Neural cell (in vitro differentiated cells): ENCODE measurements around the gene INS. TPM values are rescaled to one million over a fixed set of nuclear protein-coding genes. Genes with fewer than 3 reads are reported as not detected.

Experiments used
- H2AFZ ChIP-seq: fragments of 200-600, 300-800 bp; sonication (generic), shearing (Covaris generic); 2 replicates; pipeline ENCODE4 v1.6.0; 2014; ENCODE audit warnings: low read depth, mild to moderate bottlenecking, antibody characterized with exemption, low read length, moderate library complexity
- H3F3A ChIP-seq: fragments of 200-600 bp; shearing (Covaris generic); 2 replicates; pipeline ENCODE4 v1.6.1; 2016; ENCODE audit warnings: mild to moderate bottlenecking, moderate library complexity, mixed read lengths, antibody characterized with exemption, low read length; ENCODE audit not compliant: insufficient read depth, poor library complexity, severe bottlenecking
- H3K27ac ChIP-seq: fragments of 200-600, 300-800 bp; sonication (generic), shearing (Covaris generic); 2 replicates; pipeline ENCODE4 v1.5.1; 2014; ENCODE audit warnings: mild to moderate bottlenecking, low read length, moderate library complexity
- H3K27me3 ChIP-seq: fragments of 300-800, 200-600 bp; sonication (generic), shearing (Covaris generic); 2 replicates; pipeline ENCODE4 v1.6.0; 2014; ENCODE audit warnings: mild to moderate bottlenecking, low read depth, low read length, moderate library complexity; ENCODE audit not compliant: insufficient read depth
- H3K36me3 ChIP-seq: fragments of 300-800, 200-600 bp; sonication (generic), shearing (Covaris generic); 2 replicates; pipeline ENCODE4 v1.5.1; 2014; ENCODE audit warnings: mild to moderate bottlenecking, antibody characterized with exemption, low read length, moderate library complexity; ENCODE audit not compliant: insufficient read depth
- H3K4me2 ChIP-seq: fragments of 300-800, 200-600 bp; sonication (generic), shearing (Covaris generic); 2 replicates; pipeline ENCODE4 v1.6.0; 2014; ENCODE audit warnings: mild to moderate bottlenecking, low read length
- H3K4me3 ChIP-seq: fragments of 300-800, 200-600 bp; sonication (generic), shearing (Covaris generic); 2 replicates; pipeline ENCODE4 v1.5.1; 2014; ENCODE audit warnings: mild to moderate bottlenecking, low read length, moderate library complexity
- H3K79me2 ChIP-seq: fragments of 200-600 bp; shearing (Covaris generic); replicated peaks from 2 replicates; pipeline ENCODE4 v1.6.0; 2014; ENCODE audit warnings: mild to moderate bottlenecking, low read length, moderate library complexity; ENCODE audit not compliant: insufficient read depth
- H3K9ac ChIP-seq: fragments of 300-800, 200-600 bp; sonication (generic), shearing (Covaris generic); 2 replicates; pipeline ENCODE4 v1.6.1; 2016; ENCODE audit warnings: mild to moderate bottlenecking, low read length, mixed read lengths
- H3K9me2 ChIP-seq: fragments of 200-600 bp; shearing (Covaris generic); 2 replicates; pipeline ENCODE4 v1.6.1; 2016; ENCODE audit warnings: mild to moderate bottlenecking, low read length, mixed read lengths; ENCODE audit not compliant: insufficient read depth
- H3K9me3 ChIP-seq: fragments of 200-600, 300-800 bp; sonication (generic), shearing (Covaris generic); 2 replicates; pipeline ENCODE4 v1.6.1; 2016; ENCODE audit warnings: mild to moderate bottlenecking, mixed run types, low read length, moderate library complexity, mixed read lengths
- H4K20me1 ChIP-seq: fragments of 200-600 bp; shearing (Covaris generic); 2 replicates; pipeline ENCODE4 v1.6.1; 2016; ENCODE audit warnings: mild to moderate bottlenecking, mixed run types; ENCODE audit not compliant: insufficient read depth
- CTCF ChIP-seq: fragments of 450-650 bp; IDR thresholded peaks from 2 replicates; pipeline ENCODE4 v1.5.1; 2014; ENCODE audit warnings: antibody characterized with exemption, mild to moderate bottlenecking, moderate library complexity; ENCODE audit not compliant: poor library complexity, severe bottlenecking
- EP300 ChIP-seq: fragments of 450-650 bp; conservative IDR thresholded peaks from 2 replicates; pipeline ENCODE4 v1.6.1; 2014; ENCODE audit warnings: antibody characterized with exemption, mild to moderate bottlenecking, moderate library complexity; ENCODE audit not compliant: poor library complexity, severe bottlenecking
- EZH2 ChIP-seq: fragments of 200-600, 300-800 bp; shearing (Covaris generic), sonication (generic); IDR thresholded peaks from 2 replicates; pipeline ENCODE4 v1.6.1; 2014; ENCODE audit warnings: antibody characterized with exemption, low read length, borderline replicate concordance, mild to moderate bottlenecking; ENCODE audit not compliant: insufficient read depth, poor library complexity, severe bottlenecking
- MXI1 ChIP-seq: fragments of 450-650 bp; conservative IDR thresholded peaks from 2 replicates; pipeline ENCODE4 v1.6.1; 2014; ENCODE audit warnings: antibody characterized with exemption, mild to moderate bottlenecking; ENCODE audit not compliant: poor library complexity, severe bottlenecking
- POLR2AphosphoS5 ChIP-seq: IDR thresholded peaks from 2 replicates; pipeline ENCODE4 v1.6.1; 2012
- RAD21 ChIP-seq: fragments of 450-650 bp; conservative IDR thresholded peaks from 2 replicates; pipeline ENCODE4 v1.6.1; 2014; ENCODE audit warnings: antibody characterized with exemption, mild to moderate bottlenecking, moderate library complexity
- REST ChIP-seq: IDR thresholded peaks from 2 replicates; pipeline ENCODE4 v1.6.1; 2012; ENCODE audit warnings: borderline replicate concordance
- SMC3 ChIP-seq: fragments of 450-650 bp; conservative IDR thresholded peaks from 2 replicates; pipeline ENCODE4 v1.6.1; 2014; ENCODE audit warnings: antibody characterized with exemption, mild to moderate bottlenecking, moderate library complexity; ENCODE audit not compliant: poor library complexity
- TAF1 ChIP-seq: IDR thresholded peaks from 2 replicates; pipeline ENCODE4 v1.6.1; 2012; ENCODE audit warnings: low read depth
- polyA plus RNA-seq: library from polyadenylated mRNA; depleted of rRNA; stranded (reverse); fragments of >200 nt; gene quantifications from 2 replicates; pipeline ENCODE4 v1.2.3, GENCODE V29; 2014

INS gene
- polyA plus RNA-seq, 1 donor from 2014 or later = not detected

DNA sequence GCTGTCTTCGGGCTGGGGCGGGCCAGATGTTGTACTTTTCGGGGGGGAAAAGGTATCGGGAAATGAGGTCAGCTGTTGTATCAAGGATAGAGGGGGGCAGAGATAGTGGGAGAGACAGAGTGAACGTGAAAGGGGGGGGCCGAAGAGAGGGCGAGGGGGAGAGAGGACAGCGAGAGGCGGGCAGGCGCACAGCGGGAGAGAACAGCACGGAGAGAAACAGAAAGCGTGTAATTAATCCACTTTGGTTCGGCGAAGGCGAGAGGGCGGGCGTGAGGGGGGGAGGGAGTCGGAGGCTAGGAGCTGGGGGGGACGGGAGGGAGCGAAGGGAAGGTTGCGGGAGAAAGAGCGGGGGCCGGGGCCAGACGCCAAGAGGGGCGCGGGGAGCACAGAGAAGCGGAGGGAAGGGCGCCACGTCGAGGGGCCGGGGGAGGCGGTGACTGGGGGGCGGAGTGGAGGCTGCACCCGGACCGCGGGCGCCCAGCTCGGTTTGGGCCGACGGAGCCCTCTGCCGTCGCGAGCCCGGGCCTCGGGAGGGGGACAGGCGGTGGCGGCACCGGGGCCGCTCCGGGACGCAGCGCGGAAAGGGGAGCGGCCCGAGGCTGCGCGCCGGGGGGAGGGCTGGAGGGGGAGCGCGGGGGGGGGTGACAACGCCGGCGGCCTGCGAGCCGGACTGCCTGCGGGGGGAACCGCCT is 22.4 kb downstream of the INS start:
- Histone ChIP-seq H3K9ac (no peak overlapping the region), H3K4me3 (no peak overlapping the region), H3K36me3 (no peaks in the 10 kb centered on the region), H3K4me2 (no peak overlapping the region), H2AFZ (no peak overlapping the region), H3K79me2 (no peaks in the 10 kb centered on the region), H3F3A (no peaks in the 10 kb centered on the region), H3K9me2 (no peaks in the 10 kb centered on the region), H4K20me1 (no peaks in the 10 kb centered on the region), H3K27me3 (peaks cover 62% of the 10 kb centered on the region), H3K9me3 (no peaks in the 10 kb centered on the region), H3K27ac (no peak overlapping the region)
- TF ChIP-seq EP300 (no peak), TAF1 (no peak), REST (no peak), EZH2 (peak; percentile 95)

DNA sequence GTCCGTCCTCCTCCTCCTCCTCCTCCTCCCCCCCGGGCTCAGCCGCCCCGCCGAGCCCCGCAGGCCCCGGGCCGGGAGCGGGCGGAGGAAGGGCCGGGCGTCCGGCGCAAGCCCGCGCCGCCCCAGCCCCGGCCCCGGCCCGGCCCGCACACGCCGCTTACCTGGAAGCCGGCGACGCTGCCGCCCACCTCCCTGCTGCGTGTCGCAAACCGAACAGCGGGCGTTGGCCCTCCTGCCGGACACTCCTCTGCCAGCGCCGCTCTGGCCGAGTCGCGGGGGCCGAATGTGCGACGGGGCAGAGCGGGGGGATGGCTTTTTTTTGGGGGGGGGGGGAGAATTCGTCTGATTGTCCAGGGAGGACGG is 23.0 kb downstream of the INS start:
- Histone ChIP-seq H4K20me1 (no peaks in the 10 kb centered on the region), H3K79me2 (no peaks in the 10 kb centered on the region), H3K4me3 (peak overlapping the region; percentile 28)

More for the DNA sequence above, 23.0 kb downstream of the INS start:
- H3F3A ChIP-seq = no peaks in the 10 kb centered on the region
- no peaks in the 10 kb centered on the region for H3K9me2 ChIP-seq
- no peak overlapping the region for H3K4me2 ChIP-seq
- TF ChIP-seq TAF1 (no peak), EP300 (no peak), RAD21 (no peak), EZH2 (no peak), POLR2AphosphoS5 (no peak), REST (no peak), MXI1 (no peak), CTCF (no peak), SMC3 (no peak)
- H3K27me3 ChIP-seq = peaks cover 57% of the 10 kb centered on the region
- H2AFZ ChIP-seq = no peak overlapping the region
- no peaks in the 10 kb centered on the region for H3K9me3 ChIP-seq
- H3K36me3 ChIP-seq = no peaks in the 10 kb centered on the region
- no peak overlapping the region for H3K27ac ChIP-seq
- H3K9ac ChIP-seq = no peak overlapping the region
